ENCODE results near the gene INAVA. TPM values are rescaled to one million over a fixed set of nuclear protein-coding genes. Genes with fewer than 3 reads are reported as not detected.

The INAVA gene
- total and polyA plus RNA-seq, 2 experiments from 2014 or later, result 25.3 to 43.9 TPM

- Histone ChIP-seq H2AFZ (no peak overlapping the region), H3K27ac (ENCODE audit: low read depth) (no peak overlapping the region), H4K20me1 (replicated peaks; ENCODE audit: insufficient read depth) (no peaks in the 10 kb centered on the region; the same call in 1 of the 2 replicates), H3K27me3 (ENCODE audit: insufficient read depth) (no peaks in the 10 kb centered on the region), H3K4me1 (ENCODE audit: insufficient read depth) (peaks cover 37% of the 10 kb centered on the region), H3K4me3 (no peak overlapping the region), H3K79me2 (replicated peaks; ENCODE audit: insufficient read depth) (no peaks in the 10 kb centered on the region), H3F3A (replicated peaks; ENCODE audit: low read depth) (0 out of 2 replicates have a peak, but pooled peaks cover 6% of the 10 kb centered on the region), H3K9me2 (ENCODE audit: insufficient read depth) (no peaks in the 10 kb centered on the region), H3K36me3 (ENCODE audit: insufficient read depth) (no peaks in the 10 kb centered on the region), H3K4me2 (no peak overlapping the region)
- TF ChIP-seq CREB1 (CRISPR knock-in tag; IDR thresholded peaks at IDR 0.05; ENCODE audit: low read depth), result no peak
- TF ChIP-seq ZNF331 (CRISPR knock-in tag; IDR thresholded peaks at IDR 0.05; ENCODE audit: low read depth), result no peak
- no peak for TF ChIP-seq ZNF114 (CRISPR knock-in tag; IDR thresholded peaks at IDR 0.05)
- no peak for TF ChIP-seq STAT1 (IDR thresholded peaks at IDR 0.05; ENCODE audit: unreplicated experiment)
- TF ChIP-seq REST (IDR thresholded peaks at IDR 0.05; ENCODE audit: unreplicated experiment), result no peak
- no peak for TF ChIP-seq NANOG (IDR thresholded peaks at IDR 0.05; ENCODE audit: borderline replicate concordance)
- no peak for TF ChIP-seq EZH2phosphoT487 (IDR thresholded peaks at IDR 0.05; ENCODE audit: unreplicated experiment)
- no peak for TF ChIP-seq EZH2 (IDR thresholded peaks at IDR 0.05; ENCODE audit: low read depth, unreplicated experiment)
- no peak for TF ChIP-seq ETS1 (IDR thresholded peaks at IDR 0.05)
- TF ChIP-seq JUNB (IDR thresholded peaks at IDR 0.05; ENCODE audit: unreplicated experiment), result no peak
- no peak for TF ChIP-seq ZNF462 (CRISPR knock-in tag; IDR thresholded peaks at IDR 0.05)
- TF ChIP-seq POLR2AphosphoS5 (IDR thresholded peaks at IDR 0.05; ENCODE audit: low read depth), result no peak
- TF ChIP-seq CTCF (conservative IDR thresholded peaks at IDR 0.05; ENCODE audit: low read depth in 2 of 2), result no peak
- no peaks in the 10 kb centered on the region; the same call in 2 of the 3 replicates for H3K9me3 Mint-ChIP-seq
- H3K27ac Mint-ChIP-seq, result no peak overlapping the region
- H3K36me3 Mint-ChIP-seq (ENCODE audit: low read depth), result no peaks in the 10 kb centered on the region
- H3K4me1 Mint-ChIP-seq, result peaks cover 50% of the 10 kb centered on the region
- H3K27me3 Mint-ChIP-seq (ENCODE audit: insufficient read depth, low read depth, poor library complexity), result peaks cover 19% of the 10 kb centered on the region
- no peak overlapping the region for H3K4me3 Mint-ChIP-seq
- ATAC-seq (no peak), DNase-seq (ENCODE audit: low spot score) (no peak)
Observed at GRCh38 chr1:200885623-200886402, 8.9 kb upstream of the INAVA start.
